ENCODE results near the gene SIGLEC8. TPM values are rescaled to one million over a fixed set of nuclear protein-coding genes. Genes with fewer than 3 reads are reported as not detected.

Gene SIGLEC8
- total and polyA plus RNA-seq, 10 of the 15 experiments (the other 5 are each of a cell fraction or from before 2014, with no cell fraction given) = not detected

- Histone ChIP-seq H3K4me2 (ENCODE audit: control insufficient read depth, insufficient read depth) (no peak overlapping the region), H3K4me1 (ENCODE audit: control insufficient read depth, insufficient read depth, low read length) (no peaks in the 10 kb centered on the region), H3K36me3 (ENCODE audit: control insufficient read depth in 2 of 2, insufficient read depth in 2 of 2, low read length in 1 of 2) (no peaks in the 10 kb centered on the region), H3K9ac (ENCODE audit: control insufficient read depth, insufficient read depth, low read length) (no peak overlapping the region), H3K27ac (ENCODE audit: control insufficient read depth, insufficient read depth) (no peak overlapping the region), H3K9me3 (replicated peaks; ENCODE audit: control insufficient read depth, insufficient read depth, low read length) (no peaks in the 10 kb centered on the region), H3K27me3 (replicated peaks in 1 of 2; ENCODE audit: control insufficient read depth in 2 of 2, insufficient read depth in 2 of 2, low read length in 1 of 2) (0 out of 4 replicates have a peak, but pooled peaks cover 0 to 2% of the 10 kb centered on the region in 2 experiments), H4K20me1 (ENCODE audit: control insufficient read depth, insufficient read depth) (no peaks in the 10 kb centered on the region), H2AFZ (ENCODE audit: control insufficient read depth, low read depth, low read length) (no peak overlapping the region), H3K79me2 (ENCODE audit: control insufficient read depth, insufficient read depth, low read length) (no peaks in the 10 kb centered on the region), H3K4me3 (no peak overlapping the region)
- intact Hi-C loops (cut with micrococcal nuclease; ENCODE audit: unreplicated experiment) = no loop called here
- ChIA-PET CTCF (no interaction called here), RAD21 (ENCODE audit: unreplicated experiment) (no interaction called here), POLR2A (no interaction called here), SMC1A (ENCODE audit: uncharacterized antibody, unreplicated experiment) (interaction anchor here (1.0 kb wide), 1 partner anchor 185 kb away, joined by 3 read pairs; no protein-coding TSS in a partner anchor)
- TF ChIP-seq JUND (IDR thresholded peaks at IDR 0.05; ENCODE audit: low read depth, low read length) = no peak
- TF ChIP-seq SMAD5 (IDR thresholded peaks at IDR 0.05; ENCODE audit: low read depth) = no peak
- TF ChIP-seq LARP7 (IDR thresholded peaks at IDR 0.05) = no peak
- no peak for TF ChIP-seq ASH2L (IDR thresholded peaks at IDR 0.05; ENCODE audit: borderline replicate concordance, low read depth)
- no peak for TF ChIP-seq BCL11A (IDR thresholded peaks at IDR 0.05; ENCODE audit: low read depth, low read length)
- no peak for TF ChIP-seq KLF5 (IDR thresholded peaks at IDR 0.05; ENCODE audit: partially characterized antibody)
- TF ChIP-seq TAF1 (IDR thresholded peaks at IDR 0.05; ENCODE audit: borderline replicate concordance, low read depth, low read length) = no peak
- ATAC-seq (no peak), DNase-seq (ENCODE audit: low read depth, low spot score) (no peak), FAIRE-seq (no peak)
- no TSS peak for BruUV-seq (replicated peaks)
- WGBS (ENCODE audit: insufficient coverage, insufficient replicate concordance, low lambda C conversion rate, missing lambda C conversion rate) = 0% methylated on average over 2 of the region's 2 CpGs
- in situ Hi-C loops (cut with MboI) = no loop called here
Measured at GRCh38 chr19:51493776-51494175, 35.5 kb upstream of the SIGLEC8 start.

- ChIA-PET POLR2A (no interaction called here), CTCF (interaction anchor here (1.0 kb wide), 1 partner anchor 19 kb away, joined by 5 read pairs; no protein-coding TSS in a partner anchor), RAD21 (ENCODE audit: unreplicated experiment) (no interaction called here), SMC1A (ENCODE audit: uncharacterized antibody, unreplicated experiment) (interaction anchor here (0.7 kb wide), 1 partner anchor 190 kb away, joined by 3 read pairs; no protein-coding TSS in a partner anchor)
- no peak overlapping the region for H2AFZ ChIP-seq (ENCODE audit: control insufficient read depth, low read depth, low read length)
- no peaks in the 10 kb centered on the region for H4K20me1 ChIP-seq (ENCODE audit: control insufficient read depth, insufficient read depth)
- intact Hi-C loops (cut with micrococcal nuclease; ENCODE audit: unreplicated experiment) (no loop called here), in situ Hi-C loops (cut with MboI) (no loop called here)
- no peak overlapping the region for H3K27ac ChIP-seq (ENCODE audit: control insufficient read depth, insufficient read depth)
- no peaks in the 10 kb centered on the region for H3K27me3 ChIP-seq (replicated peaks in 1 of 2; ENCODE audit: control insufficient read depth in 2 of 2, insufficient read depth in 2 of 2, low read length in 1 of 2)
- BruUV-seq (replicated peaks) = no TSS peak
- H3K4me3 ChIP-seq = no peak overlapping the region
- no peaks in the 10 kb centered on the region for H3K36me3 ChIP-seq (ENCODE audit: control insufficient read depth in 2 of 2, insufficient read depth in 2 of 2, low read length in 1 of 2)
- ATAC-seq (no peak), DNase-seq (ENCODE audit: low read depth, low spot score) (no peak), FAIRE-seq (no peak)
- H3K4me2 ChIP-seq (ENCODE audit: control insufficient read depth, insufficient read depth) = no peak overlapping the region
- H3K9ac ChIP-seq (ENCODE audit: control insufficient read depth, insufficient read depth, low read length) = no peak overlapping the region
- H3K79me2 ChIP-seq (ENCODE audit: control insufficient read depth, insufficient read depth, low read length) = no peaks in the 10 kb centered on the region
- WGBS (ENCODE audit: insufficient coverage, insufficient replicate concordance, low lambda C conversion rate, missing lambda C conversion rate) = 16% methylated on average over 7 of the region's 7 CpGs
- H3K9me3 ChIP-seq (replicated peaks; ENCODE audit: control insufficient read depth, insufficient read depth, low read length) = no peaks in the 10 kb centered on the region
- no peaks in the 10 kb centered on the region for H3K4me1 ChIP-seq (ENCODE audit: control insufficient read depth, insufficient read depth, low read length)
- TF ChIP-seq NR2C1 (IDR thresholded peaks at IDR 0.05) (no peak), NFIC (IDR thresholded peaks at IDR 0.05; ENCODE audit: low read depth, low read length) (no peak), CEBPZ (IDR thresholded peaks at IDR 0.05; ENCODE audit: low read depth, low read length) (no peak), ATF7 (IDR thresholded peaks at IDR 0.05; ENCODE audit: low read depth) (no peak), EP300 (IDR thresholded peaks at IDR 0.05; ENCODE audit: borderline replicate concordance in 1 of 2, control insufficient read depth in 1 of 2, low read depth in 2 of 2, low read length in 2 of 2) (no peak)
Measured at GRCh38 chr19:51491586-51491985, 33.3 kb upstream of the SIGLEC8 start.
